NOMO-1 (cell line): ENCODE results near the gene BANP.
"Not testable (repeated sequence)": the region's sequence is repeated elsewhere in the genome, so short reads cannot be mapped to it uniquely, and the experiment has no call there.

Experiments
- DNase-seq, 2 experiments: peaks; one replicate each; lab custom pipeline; 2025; ENCODE audit not compliant: unreplicated experiment in 2 of 2; lab: John Stamatoyannopoulos, UW

The BANP gene

GRCh38 chr16:88077328-88078108 is 126.3 kb downstream of the BANP start:
- DNase-seq, result no peak

GRCh38 chr16:88078111-88078775 is 127.0 kb downstream of the BANP start:
- no peak for DNase-seq

DNA sequence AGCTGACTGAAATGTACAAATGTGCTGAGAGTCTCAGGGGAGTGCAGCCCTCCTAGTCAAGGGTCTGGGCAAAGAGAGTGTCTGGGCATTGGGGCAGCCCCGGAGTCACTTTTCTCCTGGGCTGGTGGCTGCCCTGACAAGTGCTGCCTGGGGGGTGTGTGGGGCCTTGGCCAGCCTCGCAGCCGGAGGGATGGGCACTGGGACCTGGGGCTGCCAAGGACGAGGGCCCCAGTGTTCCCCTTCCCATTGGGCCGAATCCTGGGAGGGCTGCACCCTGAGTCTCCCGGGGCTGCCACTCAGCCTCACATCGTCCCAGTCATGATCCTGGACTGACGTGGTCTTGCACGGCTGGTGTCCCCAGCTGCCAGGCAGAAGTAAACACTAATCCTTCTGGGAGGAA is 132.3 kb downstream of the BANP start:
- DNase-seq, result no peak

DNA sequence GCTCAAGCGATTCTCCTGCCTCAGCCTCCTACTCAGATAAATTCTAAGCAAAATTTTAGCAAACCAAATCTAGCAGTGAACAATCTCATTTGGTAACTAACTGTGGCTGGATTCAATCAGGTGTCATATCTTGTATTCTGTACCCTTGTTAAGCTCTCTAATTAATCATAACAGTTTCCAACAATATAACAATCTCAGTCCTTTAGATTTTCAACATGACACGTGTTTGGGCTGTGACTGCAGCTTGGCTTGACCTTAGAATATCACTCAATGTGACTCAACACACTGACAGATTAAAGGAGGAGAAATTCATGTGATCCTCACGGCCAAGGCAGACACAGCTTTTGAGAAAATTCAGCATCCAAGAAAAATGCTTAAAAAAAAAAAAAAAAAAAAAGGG is 133.6 kb downstream of the BANP start:
- DNase-seq, result no peak

DNA sequence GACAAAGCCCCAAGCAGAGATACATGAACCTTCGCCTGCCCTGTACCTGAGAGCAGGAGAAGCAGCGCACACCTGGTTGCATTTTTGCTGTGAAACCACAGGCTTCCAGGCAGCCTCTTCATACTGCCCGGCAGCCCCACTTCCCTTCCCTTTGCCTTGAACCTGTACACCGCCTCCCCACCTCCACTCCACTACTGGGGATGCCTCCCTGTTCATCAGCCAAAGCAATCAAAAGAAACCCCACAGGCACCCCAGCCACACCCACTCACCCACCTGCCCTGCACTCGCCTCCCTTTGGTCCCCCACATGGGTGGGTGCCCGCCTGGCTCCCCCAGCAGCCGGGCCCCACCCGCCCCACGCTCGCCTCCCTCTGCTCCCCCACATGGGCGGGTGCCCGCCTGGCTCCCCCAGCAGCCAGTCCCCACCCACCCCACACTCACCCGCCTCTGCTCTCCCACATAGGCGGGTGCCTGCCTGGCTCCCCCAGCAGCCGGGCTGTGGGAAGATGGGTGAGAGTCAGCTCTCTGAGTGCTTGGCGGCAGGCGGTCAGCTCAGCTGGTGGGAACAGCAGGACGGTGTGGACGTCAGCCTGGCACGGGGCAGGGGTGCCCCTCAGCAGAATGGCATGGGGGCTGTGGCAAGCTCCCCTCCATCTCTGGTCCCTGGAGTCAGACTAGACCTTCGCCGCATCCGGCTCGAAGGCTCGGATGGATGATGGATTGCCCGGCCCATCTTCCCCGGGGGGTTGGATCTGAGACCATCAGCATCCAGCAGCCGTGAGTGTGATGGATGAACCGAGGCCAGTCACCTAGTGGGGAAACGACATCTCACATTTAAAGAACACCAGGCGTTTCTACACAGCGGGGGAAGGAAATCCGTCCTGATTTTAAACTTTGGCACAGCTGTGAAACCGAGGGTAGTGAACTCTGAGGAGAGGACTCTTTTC is 135.6 kb downstream of the BANP start:
- no peak for DNase-seq

GRCh38 chr16:88087517-88087877 is 136.3 kb downstream of the BANP start:
- no peak for DNase-seq

GRCh38 chr16:88088161-88088581 is 136.9 kb downstream of the BANP start:
- no peak for DNase-seq

DNA sequence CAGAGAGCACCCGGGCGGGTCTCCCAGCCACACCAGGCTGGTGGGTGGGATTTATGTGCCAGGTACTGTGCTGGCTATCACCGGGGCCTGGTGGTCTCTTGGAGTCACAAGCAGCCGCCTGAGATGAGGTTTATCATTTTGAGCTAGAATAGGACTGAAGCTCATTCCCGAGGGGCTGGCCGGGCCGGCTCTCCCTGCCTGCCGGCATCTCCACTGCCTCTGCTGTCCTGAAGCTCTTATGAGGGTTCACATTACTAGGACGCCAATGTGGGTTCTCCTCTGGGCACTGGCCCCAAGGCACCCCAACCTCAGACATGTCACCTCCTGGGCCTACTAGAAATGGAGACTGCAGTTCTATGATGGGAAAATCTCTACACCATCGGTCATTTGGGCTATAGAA is 137.4 kb downstream of the BANP start:
- not testable (repeated sequence) for DNase-seq

- DNase-seq, result not testable (repeated sequence)
Observed at GRCh38 chr16:88089071-88089470, 137.8 kb downstream of the BANP start.

GRCh38 chr16:88089632-88090376 is 138.6 kb downstream of the BANP start:
- DNase-seq, result peak; percentile 24 to 38

DNA sequence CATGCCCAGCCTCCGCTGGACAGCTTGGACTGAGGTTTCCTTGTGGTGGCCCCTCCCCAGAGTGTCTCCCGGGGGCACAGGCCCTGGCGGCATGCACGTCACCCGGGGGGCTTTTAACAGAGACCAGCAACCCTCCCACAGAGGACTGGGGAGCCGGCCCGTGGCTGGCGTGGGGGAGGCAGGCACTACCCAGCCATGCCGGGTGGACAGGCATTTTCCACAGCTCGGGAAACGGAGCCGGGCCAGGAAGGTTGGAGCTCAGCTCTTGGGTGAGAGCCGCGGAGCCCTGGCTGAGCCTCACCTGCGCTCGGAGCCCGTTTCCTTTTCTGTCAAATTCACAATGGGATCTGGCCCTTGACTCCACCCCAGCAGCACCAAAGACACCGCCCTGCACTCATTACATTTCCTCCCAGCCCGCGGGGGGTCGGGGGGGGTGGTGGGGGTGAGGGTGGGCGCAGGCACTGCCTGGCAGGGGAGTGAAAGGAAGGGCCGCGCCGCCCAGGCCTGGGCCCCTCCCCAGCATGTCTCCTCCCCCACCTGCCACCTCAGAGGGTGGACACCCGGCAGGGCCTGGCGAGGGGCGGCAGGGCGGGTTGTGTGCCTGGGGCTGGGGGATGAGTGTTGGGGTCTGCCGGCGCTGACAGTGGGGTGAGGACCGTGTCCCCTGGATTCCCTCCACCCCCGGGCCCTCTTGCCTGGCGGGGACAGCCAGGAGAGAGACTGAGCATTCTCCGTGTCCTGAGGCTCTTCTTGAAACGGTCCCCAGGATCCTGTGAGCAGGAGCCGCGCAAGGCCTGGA is 139.3 kb downstream of the BANP start:
- not testable (repeated sequence) for DNase-seq

GRCh38 chr16:88091221-88091971 is 140.2 kb downstream of the BANP start:
- not testable (repeated sequence) for DNase-seq

DNA sequence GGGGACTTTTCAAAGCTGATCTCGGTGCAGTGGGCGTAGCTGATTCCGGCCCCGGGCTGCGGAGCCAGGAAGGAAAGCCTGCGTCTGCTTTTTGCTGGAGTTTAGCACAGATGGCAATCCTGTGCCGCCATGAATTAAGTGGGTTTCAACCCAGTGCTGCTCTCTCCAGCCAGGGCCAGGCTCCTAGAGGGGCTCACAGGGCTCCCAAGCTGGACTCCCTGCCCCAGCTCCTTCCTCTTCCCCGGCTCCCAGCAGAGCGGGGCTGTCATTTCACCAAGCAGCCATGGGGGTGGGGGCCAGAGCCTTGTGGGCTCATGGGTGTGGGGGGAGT is 140.7 kb downstream of the BANP start:
- not testable (repeated sequence) for DNase-seq

- DNase-seq, result not testable (repeated sequence)
Observed at GRCh38 chr16:88092791-88093555, 141.7 kb downstream of the BANP start.

GRCh38 chr16:88093556-88094252 is 142.5 kb downstream of the BANP start:
- not testable (repeated sequence) for DNase-seq

- not testable (repeated sequence) for DNase-seq
Observed at GRCh38 chr16:88094253-88094575, 143.0 kb downstream of the BANP start.

- DNase-seq, result not testable (repeated sequence)
Observed at GRCh38 chr16:88094900-88095299, 143.7 kb downstream of the BANP start.

DNA sequence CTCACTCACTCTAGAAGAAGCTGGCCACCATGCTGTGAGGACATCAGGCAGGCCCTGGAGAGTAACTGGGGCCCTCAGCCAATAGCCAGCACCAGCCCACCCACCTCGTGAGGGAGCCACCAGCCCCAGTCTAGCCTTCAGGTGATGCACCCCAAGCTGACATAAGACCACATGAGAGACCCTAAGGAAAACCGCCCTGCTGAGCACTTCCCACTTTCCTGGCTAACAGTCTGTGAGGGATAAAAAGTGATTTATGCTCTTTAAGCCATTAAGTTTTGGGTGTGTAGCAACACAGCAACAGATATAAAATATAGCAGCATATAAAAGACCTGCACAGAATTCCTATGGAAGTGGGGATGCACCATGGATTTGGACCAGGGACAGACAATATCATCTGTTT is 145.4 kb downstream of the BANP start:
- DNase-seq, result not testable (repeated sequence)
